Ramos (cell line): ENCODE data around the gene TTC28.

Experiments used
- in situ Hi-C: fragments of 300-500 bp; cut with MboI; formaldehyde crosslinking; loops from one replicate; pipeline ENCODE4 v1.14.3; 2022; ENCODE audit warnings: low sequenced_read_pairs; ENCODE audit not compliant: unreplicated experiment

The TTC28 gene

DNA sequence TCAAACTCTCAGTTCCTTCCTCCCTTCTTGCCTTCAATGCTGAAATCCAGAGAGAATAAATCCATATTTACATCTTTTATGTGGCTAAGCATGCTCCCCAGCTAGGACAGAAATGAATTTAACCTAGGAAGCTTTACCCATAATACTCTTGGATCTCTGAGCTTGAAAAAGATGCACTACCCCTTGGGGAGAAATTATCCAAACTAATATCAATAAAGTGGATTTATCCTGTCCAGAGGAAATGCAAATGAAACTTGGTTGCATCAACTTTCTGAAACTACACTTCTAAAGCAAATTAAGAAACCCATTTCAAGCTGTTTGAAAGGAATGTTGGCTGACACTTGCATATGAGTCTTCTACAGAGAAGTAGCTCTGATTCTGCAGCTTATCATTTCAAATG, 347.9 kb downstream of the TTC28 start:
- in situ Hi-C loops = no loop called here

GRCh38 chr22:28329186-28330073, 350.2 kb downstream of the TTC28 start:
- in situ Hi-C loops = no loop called here

GRCh38 chr22:28328756-28329155, 350.9 kb downstream of the TTC28 start:
- in situ Hi-C loops = no loop called here

GRCh38 chr22:28316014-28316413, 363.6 kb downstream of the TTC28 start:
- in situ Hi-C loops = no loop called here

GRCh38 chr22:28314959-28315358, 364.7 kb downstream of the TTC28 start:
- in situ Hi-C loops = no loop called here

- in situ Hi-C loops = no loop called here
Measured at GRCh38 chr22:28310299-28310698, 369.3 kb downstream of the TTC28 start.

- in situ Hi-C loops = loop anchor here (10.0 kb wide), 1 partner anchor 65 kb away; no protein-coding TSS in a partner anchor
Measured at GRCh38 chr22:28299753-28300152, 379.9 kb downstream of the TTC28 start.

DNA sequence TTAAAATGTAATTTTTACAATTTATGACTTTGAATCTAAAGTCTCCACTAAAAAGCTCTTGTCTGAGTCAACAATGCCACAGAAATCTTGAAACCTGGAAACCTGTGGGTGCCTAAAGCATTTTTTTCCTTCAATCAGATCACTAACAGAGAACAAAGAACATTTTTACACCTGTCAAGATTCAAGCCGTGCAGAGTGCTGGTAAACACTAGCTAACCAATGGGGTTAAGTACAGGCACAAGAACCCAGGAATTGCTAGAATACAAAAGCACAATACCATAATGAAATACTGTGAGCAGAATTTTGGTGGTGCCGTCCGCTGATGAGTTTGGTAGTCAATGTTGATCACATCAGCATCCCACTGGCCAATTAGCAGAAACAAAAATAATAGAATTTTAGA, 380.3 kb downstream of the TTC28 start:
- in situ Hi-C loops = no loop called here

GRCh38 chr22:28297504-28297903, 382.1 kb downstream of the TTC28 start:
- in situ Hi-C loops = no loop called here

- in situ Hi-C loops = no loop called here
Measured at GRCh38 chr22:28296452-28296851, 383.2 kb downstream of the TTC28 start.

DNA sequence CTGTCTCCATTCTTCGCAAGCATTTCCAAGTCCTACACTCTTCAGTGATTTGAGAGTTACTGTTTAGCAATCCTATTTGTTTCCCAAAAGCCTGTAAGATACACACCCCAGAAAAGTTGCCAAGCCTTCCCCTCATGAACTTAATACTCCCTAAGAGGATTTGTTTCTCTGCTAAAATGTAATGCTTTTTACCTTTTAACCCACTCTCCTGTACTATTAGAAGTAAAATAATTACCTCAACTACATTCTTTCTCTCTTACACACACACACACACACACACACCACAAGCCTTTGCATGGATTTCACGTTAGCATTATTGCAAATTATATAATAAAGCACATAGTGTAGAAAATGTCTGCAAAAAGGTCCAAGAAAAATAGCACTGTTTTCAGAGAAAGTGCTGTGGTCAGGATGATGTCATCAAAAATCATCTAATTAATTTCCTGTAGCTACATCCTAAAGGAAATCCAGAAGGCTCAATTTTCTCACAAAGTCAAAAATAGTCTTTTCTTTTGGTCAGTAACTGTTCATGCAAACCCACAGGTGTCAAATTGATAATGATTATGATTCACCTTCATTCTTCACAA, 396.5 kb downstream of the TTC28 start:
- in situ Hi-C loops = no loop called here

GRCh38 chr22:28282405-28283067, 397.1 kb downstream of the TTC28 start:
- in situ Hi-C loops = no loop called here

GRCh38 chr22:28279888-28280287, 399.8 kb downstream of the TTC28 start:
- in situ Hi-C loops = no loop called here

GRCh38 chr22:28269277-28269676, 410.4 kb downstream of the TTC28 start:
- in situ Hi-C loops = no loop called here

GRCh38 chr22:28268850-28269249, 410.8 kb downstream of the TTC28 start:
- in situ Hi-C loops = no loop called here

DNA sequence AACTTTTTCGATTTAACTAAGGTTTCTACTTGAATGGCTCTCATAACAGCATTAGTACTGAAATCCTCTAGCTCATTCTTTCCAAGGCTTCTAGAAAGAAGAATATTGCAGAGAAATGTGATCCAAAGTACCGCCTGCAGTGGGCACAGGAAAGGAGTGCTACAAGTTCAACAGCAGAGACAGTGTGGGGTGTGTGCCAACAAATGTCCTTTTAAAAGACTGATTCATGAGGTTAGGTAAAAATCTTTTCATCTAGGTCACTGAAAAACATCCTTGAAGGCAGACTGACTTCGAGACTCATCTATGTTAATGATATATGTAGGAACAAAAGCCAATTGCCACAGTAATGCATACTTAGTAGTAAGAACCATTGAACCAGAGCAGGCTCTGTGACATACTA, 411.5 kb downstream of the TTC28 start:
- in situ Hi-C loops = no loop called here

- in situ Hi-C loops = no loop called here
Measured at GRCh38 chr22:28260619-28261018, 419.0 kb downstream of the TTC28 start.

DNA sequence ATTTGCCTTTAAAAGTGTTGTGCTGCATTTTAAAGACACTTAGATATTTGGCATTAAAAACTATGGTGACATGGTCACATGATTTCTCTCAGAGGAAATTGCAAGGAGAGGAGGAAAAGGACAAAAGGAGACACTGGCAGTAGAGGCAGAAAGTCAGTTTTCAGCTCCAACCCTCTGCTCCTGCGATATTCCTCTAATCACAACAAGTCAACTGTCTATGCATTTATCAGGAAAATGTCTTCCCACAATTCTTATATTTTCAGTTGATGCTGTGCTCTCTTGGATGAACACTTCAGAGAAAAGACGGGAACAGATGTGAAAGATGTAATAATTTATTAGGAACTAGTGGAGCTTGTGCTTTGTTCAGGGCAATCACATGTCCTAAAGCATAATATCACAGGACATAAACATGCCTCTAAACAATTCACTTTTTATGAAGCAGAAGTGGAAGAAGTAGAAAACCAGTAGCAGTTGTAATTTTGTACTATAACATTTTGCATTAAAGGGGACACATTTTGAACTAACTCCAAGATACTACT, 419.8 kb downstream of the TTC28 start:
- in situ Hi-C loops = no loop called here

GRCh38 chr22:28254396-28254795, 425.2 kb downstream of the TTC28 start:
- in situ Hi-C loops = no loop called here

GRCh38 chr22:28252539-28252938, 427.1 kb downstream of the TTC28 start:
- in situ Hi-C loops = no loop called here
